Measurements from ENCODE around the gene RAD51B. TPM values are rescaled to one million over a fixed set of nuclear protein-coding genes. Genes with fewer than 3 reads are reported as not detected.

Gene RAD51B
- total RNA-seq, 1 experiment from 2014 or later, result 20.0 TPM

- Histone ChIP-seq H2AFZ (ENCODE audit: low read depth, low read length, poor library complexity, severe bottlenecking) (no peak overlapping the region), H3K9me3 (ENCODE audit: control insufficient read depth in 1 of 2, insufficient read depth in 1 of 2, low read depth in 1 of 2, low read length in 2 of 2) (no peaks in the 10 kb centered on the region), H3K36me3 (ENCODE audit: control insufficient read depth in 1 of 2, insufficient read depth in 2 of 2, low read length in 2 of 2) (no peaks in the 10 kb centered on the region), H3K4me2 (ENCODE audit: low read length) (peak overlapping the region; percentile 42), H4K20me1 (ENCODE audit: insufficient read depth) (no peaks in the 10 kb centered on the region), H3K27ac (ENCODE audit: low read depth, low read length) (peak overlapping the region; percentile 36), H3K4me3 (replicated peaks in 1 of 2; ENCODE audit: low read depth in 1 of 2, low read length in 2 of 2) (no peak overlapping the region), H3K27me3 (ENCODE audit: insufficient read depth, low read length) (no peaks in the 10 kb centered on the region), H3K4me1 (ENCODE audit: control insufficient read depth in 1 of 2, insufficient read depth in 2 of 2, low read length in 2 of 2) (peaks cover 54 to 62% of the 10 kb centered on the region in 2 experiments), H3K9ac (ENCODE audit: low read length) (0 out of 2 replicates have a peak overlapping the region, but pooled peaks have one; percentile 4), H3K9me2 (ENCODE audit: insufficient read depth) (no peaks in the 10 kb centered on the region), H3K79me2 (ENCODE audit: insufficient read depth, low read length) (no peaks in the 10 kb centered on the region)
- ChIA-PET CTCF (no interaction called here), RAD21 (ENCODE audit: low non-redundant PET in 1 of 2, low total read pairs in 2 of 2, uncharacterized antibody in 2 of 2, unreplicated experiment in 2 of 2) (no interaction called here), POLR2A (interaction anchor here (1.1 to 2.3 kb wide), 2 partner anchors 11 to 199 kb away, joined by 4 to 7 read pairs; no protein-coding TSS in a partner anchor)
- TF ChIP-seq CTCF (IDR thresholded peaks at IDR 0.05 in 2 of 3, conservative IDR thresholded peaks at IDR 0.05 in 1 of 3; ENCODE audit: borderline replicate concordance in 1 of 3, insufficient read depth in 1 of 3, low read depth in 2 of 3, low read length in 2 of 3) (no peak), ELF1 (IDR thresholded peaks at IDR 0.05; ENCODE audit: borderline replicate concordance, low read depth) (no peak), FOSL1 (IDR thresholded peaks at IDR 0.05; ENCODE audit: low read depth) (no peak), ZBTB33 (IDR thresholded peaks at IDR 0.05; ENCODE audit: extremely low read depth, insufficient replicate concordance, low read length) (no peak), EZH2phosphoT487 (IDR thresholded peaks at IDR 0.05; ENCODE audit: borderline replicate concordance) (no peak), SRF (IDR thresholded peaks at IDR 0.05; ENCODE audit: low read depth) (no peak), SP1 (IDR thresholded peaks at IDR 0.05; ENCODE audit: low read depth) (no peak)
- DNase-seq (ENCODE audit: low read depth, low spot score) (no peak), ATAC-seq (peak; percentile 35; the same call in 1 of the 2 replicates)
- no TSS peak for BruUV-seq (replicated peaks)
- intact Hi-C loops (cut with micrococcal nuclease), result no loop called here
These were observed 767.5 kb downstream of the RAD51B start for GRCh38 chr14:68586896-68587751.

Data from HCT116 (cell line).